SK-N-SH treated with all-trans-retinoic acid at 6 μM for 48 hours (cell line): Measurements from ENCODE around the gene YLPM1.

Source experiments
- ATAC-seq: fragments of 200-7000 bp; cut with Tn5 transposase; 3 replicates; pipeline ENCODE4 v1.9.1; 2020; ENCODE audit warnings: mild to moderate bottlenecking, moderate library complexity
- ARNTL ChIP-seq: fragments of 450-650 bp; formaldehyde crosslinking; IDR thresholded peaks from 2 replicates; pipeline ENCODE4 v1.5.0; 2020; ENCODE audit warnings: low read depth, mild to moderate bottlenecking, moderate library complexity, borderline replicate concordance
- BACH2 ChIP-seq: fragments of 250-450 bp; sonication (Bioruptor Pico); IDR thresholded peaks from 2 replicates; pipeline ENCODE4 v1.9.0; 2021; ENCODE audit warnings: mild to moderate bottlenecking, borderline replicate concordance
- CSDC2 ChIP-seq: fragments of 250-450 bp; sonication (Bioruptor Pico); IDR thresholded peaks from 2 replicates; pipeline ENCODE4 v1.5.0; 2020; ENCODE audit warnings: mild to moderate bottlenecking, moderate library complexity
- ESRRG ChIP-seq: fragments of 250-450 bp; sonication (Bioruptor Pico); IDR thresholded peaks from 2 replicates; pipeline ENCODE4 v1.6.1; 2021; ENCODE audit warnings: mild to moderate bottlenecking
- OSR1 ChIP-seq: fragments of 250-450 bp; sonication (Bioruptor Pico); IDR thresholded peaks from 2 replicates; pipeline ENCODE4 v1.8.0; 2022; ENCODE audit warnings: moderate library complexity, mild to moderate bottlenecking, inconsistent platforms
- PPARA ChIP-seq: fragments of 250-450 bp; sonication (Bioruptor Pico); IDR thresholded peaks from 2 replicates; pipeline ENCODE4 v1.5.0; 2020; ENCODE audit warnings: mild to moderate bottlenecking, borderline replicate concordance
- RARB ChIP-seq: fragments of 250-450 bp; sonication (Bioruptor Pico); IDR thresholded peaks from 2 replicates; pipeline ENCODE4 v1.8.0; 2021; ENCODE audit warnings: mild to moderate bottlenecking, moderate library complexity
- SNAI2 ChIP-seq: fragments of 250-450 bp; sonication (Bioruptor Pico); IDR thresholded peaks from 2 replicates; pipeline ENCODE4 v1.5.0; 2020; ENCODE audit warnings: mild to moderate bottlenecking, moderate library complexity
- TCF4 ChIP-seq: fragments of 250-450 bp; sonication (Bioruptor Pico); IDR thresholded peaks from 2 replicates; pipeline ENCODE4 v1.8.0; 2021; ENCODE audit warnings: mild to moderate bottlenecking, moderate library complexity, borderline replicate concordance
- TOX ChIP-seq: fragments of 250-450 bp; sonication (Bioruptor Pico); IDR thresholded peaks from 2 replicates; pipeline ENCODE4 v1.8.0; 2021; ENCODE audit warnings: mild to moderate bottlenecking, moderate library complexity, borderline replicate concordance
- ZC3H10 ChIP-seq: fragments of 250-450 bp; sonication (Bioruptor Pico); IDR thresholded peaks from 2 replicates; pipeline ENCODE4 v1.5.1; 2021; ENCODE audit warnings: mild to moderate bottlenecking, moderate library complexity
- ZFP30 ChIP-seq: fragments of 450-650 bp; formaldehyde crosslinking; IDR thresholded peaks from 2 replicates; pipeline ENCODE4 v1.5.0; 2022; ENCODE audit warnings: mild to moderate bottlenecking, moderate library complexity
- ZNF565 ChIP-seq: fragments of 450-650 bp; formaldehyde crosslinking; conservative IDR thresholded peaks from 2 replicates; pipeline ENCODE4 v1.5.0; 2020; ENCODE audit warnings: low read depth, mild to moderate bottlenecking, moderate library complexity
- ZNF8 ChIP-seq: fragments of 450-650 bp; formaldehyde crosslinking; IDR thresholded peaks from 2 replicates; pipeline ENCODE4 v1.5.0; 2020; ENCODE audit warnings: mild to moderate bottlenecking, moderate library complexity
- TF ChIP-seq, protein P1 (sequence below): fragments of 250-450 bp; sonication (Bioruptor Pico); IDR thresholded peaks from 2 replicates; pipeline ENCODE4 v1.5.0; 2020; ENCODE audit warnings: mild to moderate bottlenecking, moderate library complexity
- TF ChIP-seq, protein P2 (sequence below): fragments of 250-450 bp; sonication (Bioruptor Pico); IDR thresholded peaks from 2 replicates; pipeline ENCODE4 v1.8.0; 2021; ENCODE audit warnings: low read depth, mild to moderate bottlenecking, moderate library complexity, borderline replicate concordance
- TF ChIP-seq, protein P3 (sequence below): fragments of 250-450 bp; sonication (Bioruptor Pico); IDR thresholded peaks from 2 replicates; pipeline ENCODE4 v1.5.1; 2021; ENCODE audit warnings: mild to moderate bottlenecking, moderate library complexity
- TF ChIP-seq, protein P4 (sequence below): fragments of 250-450 bp; sonication (Bioruptor Pico); IDR thresholded peaks from 2 replicates; pipeline ENCODE4 v1.5.1; 2020; ENCODE audit warnings: low read depth, mild to moderate bottlenecking, moderate library complexity

The YLPM1 gene

DNA sequence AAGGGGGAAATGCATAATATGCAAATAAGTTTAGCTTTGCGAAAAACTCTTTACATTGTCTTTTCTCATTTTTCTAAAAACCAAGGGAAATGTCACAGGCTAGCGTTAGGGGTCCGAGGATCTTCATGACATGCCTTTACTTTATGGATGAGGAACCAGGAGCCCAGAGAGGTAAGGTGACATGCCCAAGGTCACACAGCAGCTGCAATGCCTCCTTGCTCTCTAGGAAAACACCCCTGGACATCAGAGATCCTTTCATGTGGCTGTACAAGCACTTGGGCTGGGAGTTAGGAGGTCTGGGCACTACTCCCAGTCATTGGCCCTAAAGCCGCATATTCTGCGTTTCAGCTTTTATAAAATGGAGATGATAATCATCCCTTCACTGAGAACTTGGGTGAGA lies 112.1 kb downstream of the YLPM1 start (continued):
- TF ChIP-seq, protein P1, sequence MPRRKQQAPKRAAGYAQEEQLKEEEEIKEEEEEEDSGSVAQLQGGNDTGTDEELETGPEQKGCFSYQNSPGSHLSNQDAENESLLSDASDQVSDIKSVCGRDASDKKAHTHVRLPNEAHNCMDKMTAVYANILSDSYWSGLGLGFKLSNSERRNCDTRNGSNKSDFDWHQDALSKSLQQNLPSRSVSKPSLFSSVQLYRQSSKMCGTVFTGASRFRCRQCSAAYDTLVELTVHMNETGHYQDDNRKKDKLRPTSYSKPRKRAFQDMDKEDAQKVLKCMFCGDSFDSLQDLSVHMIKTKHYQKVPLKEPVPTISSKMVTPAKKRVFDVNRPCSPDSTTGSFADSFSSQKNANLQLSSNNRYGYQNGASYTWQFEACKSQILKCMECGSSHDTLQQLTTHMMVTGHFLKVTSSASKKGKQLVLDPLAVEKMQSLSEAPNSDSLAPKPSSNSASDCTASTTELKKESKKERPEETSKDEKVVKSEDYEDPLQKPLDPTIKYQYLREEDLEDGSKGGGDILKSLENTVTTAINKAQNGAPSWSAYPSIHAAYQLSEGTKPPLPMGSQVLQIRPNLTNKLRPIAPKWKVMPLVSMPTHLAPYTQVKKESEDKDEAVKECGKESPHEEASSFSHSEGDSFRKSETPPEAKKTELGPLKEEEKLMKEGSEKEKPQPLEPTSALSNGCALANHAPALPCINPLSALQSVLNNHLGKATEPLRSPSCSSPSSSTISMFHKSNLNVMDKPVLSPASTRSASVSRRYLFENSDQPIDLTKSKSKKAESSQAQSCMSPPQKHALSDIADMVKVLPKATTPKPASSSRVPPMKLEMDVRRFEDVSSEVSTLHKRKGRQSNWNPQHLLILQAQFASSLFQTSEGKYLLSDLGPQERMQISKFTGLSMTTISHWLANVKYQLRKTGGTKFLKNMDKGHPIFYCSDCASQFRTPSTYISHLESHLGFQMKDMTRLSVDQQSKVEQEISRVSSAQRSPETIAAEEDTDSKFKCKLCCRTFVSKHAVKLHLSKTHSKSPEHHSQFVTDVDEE (CRISPR knock-in tag) = no peak
- TF ChIP-seq, protein P2, sequence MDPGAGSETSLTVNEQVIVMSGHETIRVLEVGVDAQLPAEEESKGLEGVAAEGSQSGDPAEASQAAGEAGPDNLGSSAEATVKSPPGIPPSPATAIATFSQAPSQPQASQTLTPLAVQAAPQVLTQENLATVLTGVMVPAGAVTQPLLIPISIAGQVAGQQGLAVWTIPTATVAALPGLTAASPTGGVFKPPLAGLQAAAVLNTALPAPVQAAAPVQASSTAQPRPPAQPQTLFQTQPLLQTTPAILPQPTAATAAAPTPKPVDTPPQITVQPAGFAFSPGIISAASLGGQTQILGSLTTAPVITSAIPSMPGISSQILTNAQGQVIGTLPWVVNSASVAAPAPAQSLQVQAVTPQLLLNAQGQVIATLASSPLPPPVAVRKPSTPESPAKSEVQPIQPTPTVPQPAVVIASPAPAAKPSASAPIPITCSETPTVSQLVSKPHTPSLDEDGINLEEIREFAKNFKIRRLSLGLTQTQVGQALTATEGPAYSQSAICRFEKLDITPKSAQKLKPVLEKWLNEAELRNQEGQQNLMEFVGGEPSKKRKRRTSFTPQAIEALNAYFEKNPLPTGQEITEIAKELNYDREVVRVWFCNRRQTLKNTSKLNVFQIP (CRISPR knock-in tag) = no peak
- no peak for TF ChIP-seq BACH2
- no peak for TF ChIP-seq ZFP30
- TF ChIP-seq ZNF565 (CRISPR knock-in tag) = no peak

DNA sequence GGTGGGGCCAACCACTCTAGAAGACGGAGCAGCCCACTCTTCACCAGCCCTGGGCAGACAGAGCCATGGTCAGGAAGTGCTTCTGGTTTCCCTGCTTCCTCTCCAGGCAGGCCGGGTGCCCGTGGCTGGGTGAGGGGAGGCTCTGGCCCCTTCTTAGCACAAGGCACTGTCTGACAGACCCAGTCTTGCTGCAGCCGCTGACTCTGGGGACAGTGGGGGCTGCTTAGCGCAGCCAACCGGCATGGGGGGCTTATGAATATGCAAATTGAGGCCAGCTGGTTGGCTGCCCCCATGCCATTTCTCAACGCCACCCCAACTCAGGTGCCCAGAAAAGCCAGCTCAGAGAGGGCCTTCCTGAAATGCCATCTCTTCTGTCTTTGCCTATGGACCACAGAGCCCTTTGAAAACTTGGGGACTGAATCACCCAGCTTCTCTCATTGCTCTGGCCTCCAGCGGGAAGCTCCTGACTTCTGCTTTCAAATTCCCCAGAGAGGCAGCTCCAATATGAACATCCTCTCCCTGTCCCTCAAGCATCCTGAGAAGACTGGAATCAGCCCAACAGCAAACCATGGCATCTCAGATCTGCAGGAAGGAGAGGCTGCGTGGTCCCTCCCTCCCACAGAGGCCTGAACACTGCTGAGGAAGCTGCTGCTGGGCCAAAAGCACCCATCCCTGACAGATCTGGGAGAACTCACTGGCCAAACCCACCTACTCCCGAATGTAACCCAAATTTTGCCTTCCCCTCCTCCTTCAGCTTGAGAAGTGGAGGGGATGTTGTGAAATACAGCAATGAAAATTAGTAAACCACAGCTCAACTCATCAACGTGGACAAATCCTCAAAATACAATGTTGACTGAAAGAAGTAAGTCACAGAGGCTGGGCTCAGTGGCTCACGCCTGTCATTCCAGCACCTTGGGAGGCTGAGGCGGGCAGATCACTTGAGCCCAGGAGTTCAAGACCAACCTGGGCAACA lies 113.1 kb downstream of the YLPM1 start, which contains the start of gene PROX2:
Gene PROX2 (minus strand): TSS at position 205 of the 973 bp plus-strand sequence. CDS start 12,311 bp downstream, outside the sequence.
- no peak for ATAC-seq
- TF ChIP-seq PPARA (no peak), CSDC2 (CRISPR knock-in tag) (no peak), ZNF8 (no peak), SNAI2 (CRISPR knock-in tag) (no peak), TOX (CRISPR knock-in tag) (no peak), ZFP30 (no peak), RARB (no peak), ZC3H10 (no peak), ARNTL (CRISPR knock-in tag) (no peak), TCF4 (CRISPR knock-in tag) (no peak), OSR1 (CRISPR knock-in tag) (no peak), ZNF565 (CRISPR knock-in tag) (no peak), BACH2 (no peak)
- TF ChIP-seq, protein P1 (CRISPR knock-in tag) = no peak
- TF ChIP-seq, protein P3, sequence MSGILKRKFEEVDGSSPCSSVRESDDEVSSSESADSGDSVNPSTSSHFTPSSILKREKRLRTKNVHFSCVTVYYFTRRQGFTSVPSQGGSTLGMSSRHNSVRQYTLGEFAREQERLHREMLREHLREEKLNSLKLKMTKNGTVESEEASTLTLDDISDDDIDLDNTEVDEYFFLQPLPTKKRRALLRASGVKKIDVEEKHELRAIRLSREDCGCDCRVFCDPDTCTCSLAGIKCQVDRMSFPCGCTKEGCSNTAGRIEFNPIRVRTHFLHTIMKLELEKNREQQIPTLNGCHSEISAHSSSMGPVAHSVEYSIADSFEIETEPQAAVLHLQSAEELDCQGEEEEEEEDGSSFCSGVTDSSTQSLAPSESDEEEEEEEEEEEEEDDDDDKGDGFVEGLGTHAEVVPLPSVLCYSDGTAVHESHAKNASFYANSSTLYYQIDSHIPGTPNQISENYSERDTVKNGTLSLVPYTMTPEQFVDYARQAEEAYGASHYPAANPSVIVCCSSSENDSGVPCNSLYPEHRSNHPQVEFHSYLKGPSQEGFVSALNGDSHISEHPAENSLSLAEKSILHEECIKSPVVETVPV (CRISPR knock-in tag) = no peak
- TF ChIP-seq, protein P4, sequence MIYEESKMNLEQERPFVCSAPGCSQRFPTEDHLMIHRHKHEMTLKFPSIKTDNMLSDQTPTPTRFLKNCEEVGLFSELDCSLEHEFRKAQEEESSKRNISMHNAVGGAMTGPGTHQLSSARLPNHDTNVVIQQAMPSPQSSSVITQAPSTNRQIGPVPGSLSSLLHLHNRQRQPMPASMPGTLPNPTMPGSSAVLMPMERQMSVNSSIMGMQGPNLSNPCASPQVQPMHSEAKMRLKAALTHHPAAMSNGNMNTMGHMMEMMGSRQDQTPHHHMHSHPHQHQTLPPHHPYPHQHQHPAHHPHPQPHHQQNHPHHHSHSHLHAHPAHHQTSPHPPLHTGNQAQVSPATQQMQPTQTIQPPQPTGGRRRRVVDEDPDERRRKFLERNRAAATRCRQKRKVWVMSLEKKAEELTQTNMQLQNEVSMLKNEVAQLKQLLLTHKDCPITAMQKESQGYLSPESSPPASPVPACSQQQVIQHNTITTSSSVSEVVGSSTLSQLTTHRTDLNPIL = no peak
- TF ChIP-seq, all 23 proteins: peak for 0

DNA sequence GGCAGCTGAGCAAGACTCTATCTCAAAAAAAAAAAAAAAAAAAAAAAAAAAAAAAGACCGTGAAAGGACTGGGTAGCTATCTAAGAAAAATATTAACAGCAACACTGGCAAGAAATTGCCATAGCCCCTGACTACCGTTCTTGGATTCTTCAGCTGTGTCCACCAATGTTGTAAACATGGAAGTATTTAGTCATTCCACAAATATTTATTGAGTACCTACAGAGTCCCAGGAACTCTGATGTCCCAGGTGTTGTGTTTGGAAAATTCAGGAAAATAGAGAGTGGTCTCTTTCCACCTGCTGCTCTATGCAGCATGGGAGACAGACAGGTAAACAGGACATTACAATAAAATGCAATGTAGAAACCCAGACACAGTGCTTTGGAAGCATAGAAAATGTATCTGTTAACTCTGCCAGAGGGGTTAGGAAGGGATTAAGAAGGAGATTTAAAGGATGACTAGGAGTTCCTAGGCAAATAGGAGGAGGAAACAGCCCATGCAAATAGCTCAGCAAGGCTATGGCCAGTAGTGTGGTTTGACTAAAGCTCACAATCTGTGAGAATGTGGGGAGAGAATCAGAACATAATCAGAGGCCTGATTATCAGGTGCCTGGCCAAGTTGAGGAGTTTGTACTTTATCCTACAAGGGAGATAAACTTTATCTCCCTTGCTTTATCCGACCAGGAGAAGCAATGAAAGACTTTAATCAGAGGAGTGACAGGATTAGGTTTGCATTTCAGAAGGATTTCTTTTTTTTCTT lies 116.5 kb downstream of the YLPM1 start:
- no peak for ATAC-seq
- TF ChIP-seq ESRRG = no peak
- no peak for TF ChIP-seq CSDC2 (CRISPR knock-in tag)
- TF ChIP-seq, protein P3 (CRISPR knock-in tag) = no peak
- no peak for TF ChIP-seq ZFP30
- TF ChIP-seq, all 23 proteins: peak for 0
